GM10266 (cell line): ENCODE results near the gene PPME1.

Experiments used
- DNase-seq: peaks from one replicate; pipeline ENCODE4 v3.0.0; 2012; ENCODE audit errors: extremely low spot score
- TF ChIP-seq, protein P1 (sequence below): IDR thresholded peaks from 2 replicates; pipeline ENCODE4 v1.5.1; 2012; ENCODE audit warnings: mild to moderate bottlenecking, low read depth; ENCODE audit not compliant: control insufficient read depth, insufficient read depth; ENCODE audit errors: missing control alignments

The PPME1 gene

DNA sequence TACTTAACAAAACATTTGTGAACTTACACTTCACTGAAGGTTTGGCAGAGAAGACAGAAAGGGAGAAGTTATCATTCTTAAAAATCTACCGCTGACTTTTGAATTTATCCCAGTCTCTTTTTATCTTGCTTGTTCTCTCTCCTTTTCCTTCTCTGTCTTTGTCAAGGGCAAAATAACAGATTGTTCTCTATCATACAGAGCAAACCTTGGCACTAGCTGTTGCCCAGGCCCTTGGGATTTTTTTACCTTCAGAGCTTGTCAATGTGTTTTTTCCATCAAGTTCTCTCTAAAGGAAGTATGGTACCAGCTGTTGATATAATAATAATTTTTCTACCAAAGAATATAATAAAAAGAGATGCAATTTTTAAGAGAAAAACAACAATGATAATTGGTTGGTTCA is 67.2 kb downstream of the PPME1 start:
- DNase-seq = no peak
- TF ChIP-seq, protein P1, sequence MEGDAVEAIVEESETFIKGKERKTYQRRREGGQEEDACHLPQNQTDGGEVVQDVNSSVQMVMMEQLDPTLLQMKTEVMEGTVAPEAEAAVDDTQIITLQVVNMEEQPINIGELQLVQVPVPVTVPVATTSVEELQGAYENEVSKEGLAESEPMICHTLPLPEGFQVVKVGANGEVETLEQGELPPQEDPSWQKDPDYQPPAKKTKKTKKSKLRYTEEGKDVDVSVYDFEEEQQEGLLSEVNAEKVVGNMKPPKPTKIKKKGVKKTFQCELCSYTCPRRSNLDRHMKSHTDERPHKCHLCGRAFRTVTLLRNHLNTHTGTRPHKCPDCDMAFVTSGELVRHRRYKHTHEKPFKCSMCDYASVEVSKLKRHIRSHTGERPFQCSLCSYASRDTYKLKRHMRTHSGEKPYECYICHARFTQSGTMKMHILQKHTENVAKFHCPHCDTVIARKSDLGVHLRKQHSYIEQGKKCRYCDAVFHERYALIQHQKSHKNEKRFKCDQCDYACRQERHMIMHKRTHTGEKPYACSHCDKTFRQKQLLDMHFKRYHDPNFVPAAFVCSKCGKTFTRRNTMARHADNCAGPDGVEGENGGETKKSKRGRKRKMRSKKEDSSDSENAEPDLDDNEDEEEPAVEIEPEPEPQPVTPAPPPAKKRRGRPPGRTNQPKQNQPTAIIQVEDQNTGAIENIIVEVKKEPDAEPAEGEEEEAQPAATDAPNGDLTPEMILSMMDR = no peak

DNA sequence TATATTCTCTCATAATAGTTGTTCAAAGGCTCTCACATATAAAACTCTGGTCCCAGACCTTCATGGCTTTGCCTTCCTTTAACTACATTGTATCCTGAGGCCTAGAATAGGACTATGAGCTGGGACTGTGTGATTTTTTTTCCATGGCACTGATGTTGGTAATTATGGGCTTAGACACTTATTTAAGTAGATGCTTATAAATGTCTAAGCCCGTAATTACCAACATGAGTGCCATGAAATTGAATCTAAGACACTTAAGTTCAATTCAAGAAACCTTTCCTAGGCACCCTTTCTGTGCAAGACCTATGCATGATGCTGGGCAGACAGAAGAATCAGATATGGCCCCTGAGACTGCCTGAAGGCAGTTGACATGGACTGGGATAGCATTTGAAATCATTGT is 77.4 kb downstream of the PPME1 start:
- TF ChIP-seq, protein P1 = no peak
- DNase-seq = no peak

DNA sequence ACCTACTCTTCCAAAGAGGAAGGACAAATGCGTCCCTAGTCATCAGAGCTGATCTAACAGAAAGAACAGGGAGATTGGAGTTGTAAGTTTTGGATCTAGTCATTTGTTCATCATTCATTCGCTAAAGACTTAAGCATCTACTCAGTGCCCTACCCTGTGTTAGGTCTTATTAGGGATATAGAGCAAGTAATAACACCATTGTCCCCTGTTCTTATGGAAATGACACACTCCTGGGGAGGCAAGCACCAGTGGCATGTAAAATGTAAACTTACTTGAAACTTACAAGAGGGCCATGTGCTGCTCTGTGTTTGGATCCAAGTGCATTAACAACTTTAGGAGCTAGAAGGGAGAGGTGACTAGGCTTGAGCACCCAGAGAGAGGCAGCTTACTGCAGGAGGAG is 78.4 kb downstream of the PPME1 start:
- DNase-seq = no peak

DNA sequence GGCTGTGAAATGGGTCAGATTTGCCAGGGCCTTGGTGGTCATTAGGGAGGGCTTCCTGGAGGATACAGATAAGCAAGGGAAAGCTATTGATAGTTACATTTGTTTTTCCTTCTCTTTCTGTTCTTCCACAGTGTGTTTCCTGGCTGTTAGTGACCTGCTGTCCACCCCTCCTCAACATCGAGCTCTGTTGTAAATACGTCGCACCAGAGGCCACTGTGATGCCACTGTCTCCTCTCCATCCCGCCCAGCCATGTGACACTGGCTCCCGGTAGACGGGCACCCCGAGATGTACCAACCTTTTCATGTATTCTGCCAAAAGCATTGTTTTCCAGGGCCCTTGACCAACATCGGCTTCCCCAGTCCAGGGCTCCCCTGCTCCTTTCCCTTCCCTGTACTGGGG is 82.3 kb downstream of the PPME1 start:
- DNase-seq = no peak
- TF ChIP-seq, protein P1 = no peak

More for the DNA sequence above, 78.4 kb downstream of the PPME1 start:
- TF ChIP-seq, protein P1 = no peak

DNA sequence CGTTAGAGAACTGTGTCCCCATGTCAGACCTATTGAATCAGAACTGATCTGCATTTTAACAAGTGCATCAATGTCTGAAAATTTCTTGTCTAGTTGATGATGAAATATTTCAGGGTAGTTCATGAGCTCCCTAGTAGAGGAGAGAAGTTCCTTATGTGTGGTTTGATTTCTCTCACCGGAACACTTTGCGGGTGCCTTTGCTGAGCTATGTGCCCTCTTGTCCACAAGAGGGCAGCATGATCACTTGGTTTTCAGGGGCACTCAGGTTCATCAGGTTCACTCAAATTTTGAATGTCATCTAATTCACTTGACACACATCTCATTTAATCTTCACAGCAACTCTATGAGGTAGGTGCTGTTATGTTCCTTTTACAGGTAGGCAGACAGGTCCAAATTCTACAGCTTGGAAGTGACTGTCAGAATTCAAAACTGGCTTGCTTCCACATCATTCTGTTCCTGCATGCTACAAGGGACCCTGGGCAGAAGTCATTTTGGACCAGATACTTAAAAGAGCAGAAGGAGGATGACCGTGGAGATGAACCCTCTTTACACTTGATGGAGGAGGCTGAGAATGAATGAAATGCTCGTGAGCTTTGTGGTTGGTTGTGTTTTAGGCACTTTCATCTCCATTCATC is 84.8 kb downstream of the PPME1 start:
- TF ChIP-seq, protein P1 = peak; percentile 92
- peak; percentile 70 for DNase-seq

DNA sequence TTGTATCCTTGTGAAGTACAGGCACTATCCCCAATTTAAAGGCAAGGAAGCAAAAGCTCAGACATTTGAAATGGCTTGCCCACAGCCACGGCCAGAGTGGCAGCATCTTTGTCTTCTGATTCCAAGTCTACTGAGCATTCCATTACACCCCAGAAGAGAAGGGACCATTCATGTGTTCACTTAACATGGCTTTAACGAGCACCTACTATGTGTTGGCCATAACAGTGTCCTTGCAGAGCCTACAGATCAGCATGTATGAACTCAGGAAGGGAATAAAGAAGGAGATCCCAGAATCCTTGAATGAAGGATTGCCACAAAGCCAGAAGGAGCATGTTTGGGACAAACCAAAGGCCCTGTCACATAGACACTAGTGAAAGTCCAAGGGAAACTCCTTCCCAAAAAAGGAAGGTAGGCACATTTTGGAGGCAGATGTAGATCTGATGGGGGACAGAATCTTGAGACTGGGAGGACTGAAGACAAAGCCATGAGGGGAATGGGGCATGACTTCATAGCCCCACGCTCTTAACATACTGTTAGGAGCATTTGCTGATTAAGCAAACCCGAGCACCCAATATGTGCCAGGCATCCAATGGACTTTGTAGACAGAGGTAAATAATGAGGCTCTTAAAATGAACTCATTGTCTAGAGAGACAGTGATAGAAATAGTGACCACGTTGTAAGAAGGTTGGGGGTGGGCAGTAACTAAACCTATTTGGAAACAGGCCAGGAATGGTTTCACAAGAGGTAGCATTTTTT is 85.5 kb downstream of the PPME1 start:
- DNase-seq = no peak
- TF ChIP-seq, protein P1 = no peak

DNA sequence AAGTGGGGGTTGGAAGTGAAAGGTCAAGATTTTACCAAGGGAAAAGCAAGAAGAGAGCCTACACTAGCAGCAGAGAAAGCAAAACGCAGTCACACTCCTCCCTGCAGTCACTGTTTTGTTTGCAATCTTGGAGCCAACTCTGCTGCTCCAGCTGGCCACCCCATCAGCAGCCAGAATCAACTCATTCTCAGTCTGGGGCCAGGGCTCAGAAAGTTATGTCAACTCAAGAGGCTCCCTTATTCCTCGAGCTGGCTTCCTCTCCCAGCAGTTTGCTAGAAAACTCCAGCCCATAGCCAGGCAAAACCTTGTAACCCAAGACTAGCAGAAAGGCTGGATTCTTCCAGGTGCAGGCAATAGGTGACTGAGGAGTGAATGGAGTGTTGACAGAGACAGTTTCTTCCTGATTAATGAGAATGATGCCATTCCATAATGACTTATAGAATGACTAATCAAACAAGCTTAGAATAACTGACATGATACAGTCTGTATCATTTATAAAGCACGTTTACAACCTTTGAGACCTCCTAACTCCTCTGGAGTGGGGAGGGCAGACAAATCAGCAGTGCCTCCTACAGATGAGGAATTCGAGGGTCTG is 87.0 kb downstream of the PPME1 start:
- TF ChIP-seq, protein P1 = no peak
- DNase-seq = no peak
